SU-DHL-6 (cell line): ENCODE data around the gene CPNE4.

Source experiments
- EZH2phosphoT487 ChIP-seq: fragments of 200-600 bp; sonication (generic), shearing (Covaris generic); conservative IDR thresholded peaks from 2 replicates; pipeline ENCODE4 v1.6.1; 2018; ENCODE audit warnings: mild to moderate bottlenecking, antibody characterized with exemption, low read length, moderate library complexity, mixed read lengths
- TF ChIP-seq, protein P1 (sequence below): fragments of 200-600 bp; sonication (generic); IDR thresholded peaks from one replicate; pipeline ENCODE4 v1.5.1; 2017; ENCODE audit warnings: antibody characterized with exemption, mild to moderate bottlenecking, low read length, moderate library complexity; ENCODE audit not compliant: insufficient read depth, poor library complexity, severe bottlenecking

DNA sequence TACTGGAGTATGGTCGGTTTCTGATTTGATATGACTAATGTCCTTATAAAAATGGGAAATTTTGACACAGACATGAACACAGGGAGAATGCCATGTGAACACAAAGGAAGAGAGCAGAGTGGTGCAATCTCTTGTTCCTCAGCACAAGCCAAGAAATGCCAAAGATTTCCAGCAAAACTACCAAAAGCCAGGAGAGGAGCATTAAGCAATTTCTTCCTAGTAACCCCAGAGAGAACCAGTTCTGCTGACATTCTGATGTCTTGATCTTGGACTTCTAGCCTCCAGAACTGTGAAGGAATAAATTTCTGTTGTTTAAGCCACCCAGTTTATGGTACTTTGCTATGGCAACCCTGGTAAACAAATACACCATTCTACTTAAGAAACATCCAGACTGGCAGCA, 304.2 kb downstream of the CPNE4 start:
- TF ChIP-seq, protein P1, sequence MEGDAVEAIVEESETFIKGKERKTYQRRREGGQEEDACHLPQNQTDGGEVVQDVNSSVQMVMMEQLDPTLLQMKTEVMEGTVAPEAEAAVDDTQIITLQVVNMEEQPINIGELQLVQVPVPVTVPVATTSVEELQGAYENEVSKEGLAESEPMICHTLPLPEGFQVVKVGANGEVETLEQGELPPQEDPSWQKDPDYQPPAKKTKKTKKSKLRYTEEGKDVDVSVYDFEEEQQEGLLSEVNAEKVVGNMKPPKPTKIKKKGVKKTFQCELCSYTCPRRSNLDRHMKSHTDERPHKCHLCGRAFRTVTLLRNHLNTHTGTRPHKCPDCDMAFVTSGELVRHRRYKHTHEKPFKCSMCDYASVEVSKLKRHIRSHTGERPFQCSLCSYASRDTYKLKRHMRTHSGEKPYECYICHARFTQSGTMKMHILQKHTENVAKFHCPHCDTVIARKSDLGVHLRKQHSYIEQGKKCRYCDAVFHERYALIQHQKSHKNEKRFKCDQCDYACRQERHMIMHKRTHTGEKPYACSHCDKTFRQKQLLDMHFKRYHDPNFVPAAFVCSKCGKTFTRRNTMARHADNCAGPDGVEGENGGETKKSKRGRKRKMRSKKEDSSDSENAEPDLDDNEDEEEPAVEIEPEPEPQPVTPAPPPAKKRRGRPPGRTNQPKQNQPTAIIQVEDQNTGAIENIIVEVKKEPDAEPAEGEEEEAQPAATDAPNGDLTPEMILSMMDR, result no peak
- no peak for TF ChIP-seq EZH2phosphoT487
